Osteoblast (primary cell): ENCODE data around the gene DSTYK. TPM values are rescaled to one million over a fixed set of nuclear protein-coding genes. Genes with fewer than 3 reads are reported as not detected.
A peak's percentile ranks its signal among the peaks of the same experiment; 100 is the strongest.
"Not testable (repeated sequence)": the region's sequence is repeated elsewhere in the genome, so short reads cannot be mapped to it uniquely, and the experiment has no call there.

ENCODE experiments used
- DNase-seq: peaks from one replicate; pipeline ENCODE4 v3.0.0; 2011; ENCODE audit warnings: low spot score, mixed read lengths; ENCODE audit not compliant: insufficient read length; ENCODE audit errors: missing footprints
- H2AFZ ChIP-seq: 2 replicates; pipeline ENCODE4 v1.6.0; 2011; ENCODE audit warnings: mild to moderate bottlenecking, low read length
- H3K27ac ChIP-seq: 2 replicates; pipeline ENCODE4 v1.5.1; 2011; ENCODE audit warnings: mild to moderate bottlenecking, low read depth, low read length, moderate library complexity
- H3K27me3 ChIP-seq: 2 replicates; pipeline ENCODE4 v1.6.0; 2012; ENCODE audit warnings: mild to moderate bottlenecking, control low read depth, inconsistent platforms, low read length, moderate library complexity; ENCODE audit not compliant: insufficient read depth
- H3K36me3 ChIP-seq: 2 replicates; pipeline ENCODE4 v1.5.1; 2011; ENCODE audit warnings: mild to moderate bottlenecking, low read length, control low read depth, moderate library complexity; ENCODE audit not compliant: insufficient read depth
- H3K4me1 ChIP-seq: 2 replicates; pipeline ENCODE4 v1.5.1; 2011; ENCODE audit warnings: mild to moderate bottlenecking, low read length, control low read depth, moderate library complexity; ENCODE audit not compliant: insufficient read depth
- H3K4me2 ChIP-seq: 2 replicates; pipeline ENCODE4 v1.6.0; 2011; ENCODE audit warnings: mild to moderate bottlenecking, low read length; ENCODE audit not compliant: insufficient read depth
- H3K4me3 ChIP-seq: fragments of 200-600 bp; sonication (generic); 3 replicates; pipeline ENCODE4 v1.5.1; 2012; ENCODE audit warnings: mild to moderate bottlenecking, low read length, inconsistent platforms; ENCODE audit not compliant: insufficient read depth
- H3K79me2 ChIP-seq: 2 replicates; pipeline ENCODE4 v1.6.0; 2012; ENCODE audit warnings: mild to moderate bottlenecking, low read length, control low read depth, inconsistent platforms; ENCODE audit not compliant: insufficient read depth
- H3K9me3 ChIP-seq: 2 replicates; pipeline ENCODE4 v1.5.1; 2011; ENCODE audit warnings: low read depth, low read length, control low read depth
- H4K20me1 ChIP-seq: 2 replicates; pipeline ENCODE4 v1.6.0; 2012; ENCODE audit warnings: mild to moderate bottlenecking, low read length, control low read depth; ENCODE audit not compliant: insufficient read depth
- CTCF ChIP-seq: IDR thresholded peaks from 2 replicates; pipeline ENCODE4 v1.5.1; 2011; ENCODE audit warnings: mild to moderate bottlenecking, low read depth, low read length, moderate library complexity; ENCODE audit errors: extremely low read depth
- total RNA-seq: library from RNA; depleted of rRNA; stranded (reverse); fragments of >200 nt; gene quantifications from 2 replicates; pipeline ENCODE4 v1.2.3, GENCODE V29; 2012

DSTYK gene
- total RNA-seq, 1 donor, result 18.1 TPM

- H2AFZ ChIP-seq, result no peak overlapping the region
- peaks cover 21% of the 10 kb centered on the region for H4K20me1 ChIP-seq
- no peak for DNase-seq
- H3K27ac ChIP-seq, result no peak overlapping the region
- peaks cover 6% of the 10 kb centered on the region for H3K36me3 ChIP-seq
- TF ChIP-seq CTCF, result no peak
- H3K27me3 ChIP-seq, result no peaks in the 10 kb centered on the region
- peaks cover 19% of the 10 kb centered on the region for H3K4me1 ChIP-seq
- no peak overlapping the region for H3K4me3 ChIP-seq
- H3K9me3 ChIP-seq, result no peaks in the 10 kb centered on the region
- H3K4me2 ChIP-seq, result no peak overlapping the region
- peaks cover 59% of the 10 kb centered on the region for H3K79me2 ChIP-seq
Observed at GRCh38 chr1:205186191-205186590, 25.3 kb downstream of the DSTYK start.

- Histone ChIP-seq H3K36me3 (peaks cover 6% of the 10 kb centered on the region), H3K4me3 (no peak overlapping the region), H3K4me2 (peak overlapping the region; percentile 49), H3K79me2 (peaks cover 37% of the 10 kb centered on the region), H3K9me3 (no peaks in the 10 kb centered on the region), H3K27me3 (no peaks in the 10 kb centered on the region), H3K27ac (peak overlapping the region; percentile 75), H3K4me1 (peaks cover 28% of the 10 kb centered on the region), H2AFZ (no peak overlapping the region), H4K20me1 (peaks cover 11% of the 10 kb centered on the region)
- DNase-seq, result peak; percentile 75
- TF ChIP-seq CTCF, result no peak
Observed at GRCh38 chr1:205183676-205184335, 27.7 kb downstream of the DSTYK start.

- no peak for TF ChIP-seq CTCF
- H3K27ac ChIP-seq, result peak overlapping the region; percentile 75
- H3K36me3 ChIP-seq, result peaks cover 6% of the 10 kb centered on the region
- DNase-seq, result no peak
- H3K27me3 ChIP-seq, result no peaks in the 10 kb centered on the region
- H3K79me2 ChIP-seq, result peaks cover 33% of the 10 kb centered on the region
- H3K4me3 ChIP-seq, result no peak overlapping the region
- no peaks in the 10 kb centered on the region for H3K9me3 ChIP-seq
- H3K4me1 ChIP-seq, result peaks cover 28% of the 10 kb centered on the region
- H4K20me1 ChIP-seq, result peaks cover 11% of the 10 kb centered on the region
- H2AFZ ChIP-seq, result no peak overlapping the region
- H3K4me2 ChIP-seq, result no peak overlapping the region
Observed at GRCh38 chr1:205182930-205183329, 28.6 kb downstream of the DSTYK start.

- Histone ChIP-seq H3K4me1 (peaks cover 33% of the 10 kb centered on the region), H3K79me2 (peaks cover 22% of the 10 kb centered on the region)
- not testable (repeated sequence) for DNase-seq, H3K9me3 ChIP-seq, H3K27me3 ChIP-seq, H3K27ac ChIP-seq, H4K20me1 ChIP-seq, H2AFZ ChIP-seq, H3K4me3 ChIP-seq, H3K36me3 ChIP-seq, H3K4me2 ChIP-seq
Observed at GRCh38 chr1:205180331-205180730, 31.2 kb downstream of the DSTYK start.
